ENCODE results near the gene GUCY1A2.
"Not testable (repeated sequence)": the region's sequence is repeated elsewhere in the genome, so short reads cannot be mapped to it uniquely, and the experiment has no call there.

GRCh38 chr11:107050899-107051298 lies 32.6 kb upstream of the GUCY1A2 start:
- TF ChIP-seq CTCF, EP300 (IDR thresholded peaks at IDR 0.05): not testable (repeated sequence)
